ENCODE data around the gene MALT1.

MALT1 gene

DNA sequence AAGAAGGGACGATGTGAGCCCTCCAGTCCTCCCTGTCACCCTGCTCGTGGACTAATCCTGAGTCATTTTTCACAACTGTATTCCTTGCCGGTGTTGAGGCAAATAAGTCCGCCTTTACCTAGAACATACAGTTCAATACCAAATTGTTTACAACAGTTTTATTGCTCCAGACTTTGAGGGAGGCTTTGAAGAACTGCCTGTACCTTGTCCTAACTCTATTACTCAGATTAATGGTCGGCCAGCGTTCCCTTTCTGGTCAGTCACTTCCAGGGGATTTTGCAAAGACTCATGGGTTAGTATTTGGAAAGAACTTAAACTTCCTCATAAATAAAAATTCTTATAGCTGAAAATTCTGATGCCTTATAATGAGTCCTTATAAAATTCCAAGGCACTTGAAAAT lies 108.3 kb downstream of the MALT1 start:
- DNase-seq, result no peak

DNA sequence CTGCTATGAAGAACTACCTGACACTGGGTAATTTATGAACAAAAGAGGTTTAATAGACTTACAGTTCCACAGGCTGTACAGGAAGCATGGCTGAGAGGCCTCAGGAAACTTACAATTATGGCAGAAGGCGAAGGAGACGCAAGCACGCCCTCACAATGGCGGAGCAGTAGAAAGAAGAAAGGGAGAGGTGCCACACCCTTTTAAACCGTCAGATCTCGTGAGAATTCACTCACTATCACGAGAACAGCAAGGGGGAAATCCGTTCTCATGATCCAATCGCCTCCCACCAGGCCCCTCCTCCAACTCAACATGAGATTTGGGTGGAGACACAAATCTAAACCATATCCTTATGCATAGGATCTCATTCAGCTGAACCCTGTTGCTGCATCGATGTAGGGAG lies 108.8 kb downstream of the MALT1 start:
- no peak for DNase-seq

DNA sequence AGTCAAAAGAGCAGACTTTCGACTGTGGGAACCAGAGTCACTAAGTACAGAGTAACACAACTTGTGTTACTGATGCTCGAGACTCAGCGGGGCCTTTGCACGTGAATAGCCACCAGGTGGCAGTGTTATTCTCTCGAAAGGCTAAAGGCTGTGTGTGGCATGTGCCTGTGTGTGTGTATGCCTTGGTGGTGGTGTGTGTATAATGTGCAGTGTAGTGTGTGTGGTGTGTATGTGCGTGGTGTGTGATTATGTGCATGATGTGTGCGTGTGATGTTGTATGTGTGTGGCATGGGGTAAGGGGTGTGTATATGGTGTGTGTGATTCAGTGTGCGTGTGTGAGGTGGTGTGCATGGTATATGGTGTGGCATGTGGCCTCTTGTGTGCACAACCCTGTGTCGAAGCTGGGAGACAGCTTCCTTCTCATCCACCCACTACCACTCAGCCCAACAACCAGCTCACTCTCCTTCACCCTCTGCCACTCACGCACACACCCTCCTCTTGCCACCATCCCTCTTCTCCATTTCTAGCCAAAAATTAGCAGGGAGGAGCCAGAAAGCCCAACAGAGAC lies 110.4 kb downstream of the MALT1 start:
- peak; percentile 65 for DNase-seq

DNA sequence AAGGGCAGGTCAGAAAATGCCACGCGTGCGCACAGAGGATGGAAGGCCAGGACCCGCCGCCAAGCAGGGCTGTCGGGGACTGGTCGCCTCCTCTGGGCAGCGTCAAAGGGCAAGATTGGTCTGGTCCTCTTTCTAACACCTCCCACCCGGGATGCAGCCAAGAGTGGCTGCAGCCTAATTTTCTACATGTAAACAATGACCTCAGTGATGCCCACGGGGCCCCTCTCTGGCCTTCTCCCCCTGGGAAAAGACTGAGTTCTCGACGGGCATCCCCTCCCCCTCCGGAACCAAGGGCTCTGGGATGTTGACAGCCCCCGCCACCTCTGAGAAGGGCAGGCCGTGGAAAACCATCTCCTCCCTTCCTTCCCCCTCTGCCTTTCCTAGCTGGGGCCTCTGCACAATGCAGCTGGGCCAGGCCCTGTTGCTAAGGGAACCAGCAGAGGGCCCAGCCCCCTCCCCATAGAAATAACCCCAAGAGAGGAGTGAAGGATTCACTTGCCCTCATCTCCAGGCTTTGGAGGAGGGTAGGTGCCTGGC lies 113.4 kb downstream of the MALT1 start:
- DNase-seq, result no peak

DNA sequence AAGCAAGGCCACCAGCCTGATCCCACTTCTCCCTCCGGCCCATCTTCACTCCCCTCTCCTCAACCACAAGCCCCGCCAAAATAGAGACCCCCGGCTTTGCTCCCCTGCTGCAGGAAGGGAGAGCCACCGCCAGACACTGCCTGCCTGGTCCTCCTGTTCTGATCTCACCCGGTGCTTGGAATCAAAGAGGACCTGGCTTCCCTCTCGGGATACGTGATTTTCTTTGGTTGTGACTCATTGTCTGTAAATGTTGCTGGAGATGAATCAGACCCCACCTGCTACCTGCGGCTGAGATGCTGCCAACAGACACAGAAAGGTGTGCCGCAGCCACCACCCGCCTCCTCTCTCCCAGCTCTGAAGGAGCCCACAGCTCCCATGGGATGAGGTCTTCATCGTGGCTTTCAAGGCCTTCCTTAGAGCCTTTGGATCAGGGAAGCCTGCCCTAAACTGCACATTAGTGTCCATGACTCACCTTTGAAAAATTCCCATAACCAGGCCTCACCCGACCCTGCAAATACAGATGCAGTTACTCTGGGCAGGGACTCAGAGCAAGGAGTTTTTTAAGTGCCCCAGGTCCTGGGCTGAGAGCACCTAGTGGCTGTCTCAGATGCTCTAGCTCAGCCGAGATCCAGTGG lies 114.0 kb downstream of the MALT1 start:
- DNase-seq, result no peak

DNA sequence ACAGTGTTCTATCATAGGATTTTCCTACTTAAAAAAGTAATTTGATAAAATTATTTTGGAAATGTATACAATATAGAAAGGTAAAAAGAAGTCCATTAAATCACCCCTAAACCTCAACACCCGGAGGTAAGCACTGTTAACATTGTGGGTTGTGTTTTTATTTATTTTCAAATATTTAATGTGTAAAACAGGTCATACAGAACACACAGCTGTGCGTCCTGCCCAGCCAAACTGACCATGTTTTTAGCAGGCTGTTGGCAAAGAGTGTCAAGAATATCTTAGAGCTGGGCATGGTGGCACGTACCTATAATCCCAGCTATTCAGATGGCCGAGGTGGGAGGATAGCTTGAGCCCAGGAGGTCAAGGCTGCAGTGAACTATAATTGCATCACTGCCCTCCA lies 114.6 kb downstream of the MALT1 start:
- DNase-seq, result no peak

DNA sequence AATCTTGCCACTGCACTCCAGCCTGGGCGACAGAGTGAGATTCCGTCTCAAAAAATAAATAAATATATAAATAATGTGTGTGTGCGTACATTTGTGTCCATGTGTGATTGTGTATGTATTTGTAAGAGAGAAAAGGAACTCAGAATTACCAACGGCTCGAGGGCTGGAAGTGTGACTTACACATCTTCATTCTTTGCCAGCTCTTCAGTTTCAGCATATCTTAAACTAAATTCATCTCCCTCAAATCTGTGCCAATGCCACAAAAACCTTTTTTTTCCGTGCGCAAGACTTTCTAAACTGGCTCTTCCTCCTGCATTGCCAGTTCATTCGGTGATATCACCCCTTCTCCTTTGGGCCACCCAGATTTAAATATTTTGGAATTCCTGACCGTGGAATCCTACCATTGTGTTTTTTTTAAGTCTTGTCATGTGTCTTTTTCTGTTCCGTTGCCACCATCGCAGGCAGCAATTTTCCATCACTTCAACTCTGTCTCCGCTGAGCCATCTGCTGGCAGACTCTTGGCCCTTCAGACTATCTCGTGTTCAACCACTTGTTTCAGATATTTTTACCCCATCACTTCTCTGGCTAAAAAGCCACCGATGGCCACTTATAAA lies 116.4 kb downstream of the MALT1 start:
- DNase-seq, result no peak

DNA sequence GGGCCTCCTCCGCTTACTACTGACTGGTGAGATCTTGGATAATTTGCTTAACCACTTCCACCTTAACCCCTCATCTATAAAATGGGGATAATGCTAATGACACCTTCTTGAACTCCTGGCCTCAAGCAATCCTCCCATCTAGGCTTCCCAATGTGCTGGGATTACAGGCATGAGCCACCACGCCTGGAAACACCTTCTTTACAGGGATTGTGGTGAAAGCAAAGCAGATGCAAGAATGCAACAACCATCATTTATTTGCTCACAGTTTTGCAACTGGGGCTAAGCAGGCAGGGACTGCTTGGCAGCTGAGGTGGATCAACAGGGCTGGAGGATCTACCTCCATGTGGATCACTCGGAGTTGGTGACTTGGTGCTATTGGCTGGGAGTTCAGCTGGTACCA lies 117.2 kb downstream of the MALT1 start:
- DNase-seq, result no peak

DNA sequence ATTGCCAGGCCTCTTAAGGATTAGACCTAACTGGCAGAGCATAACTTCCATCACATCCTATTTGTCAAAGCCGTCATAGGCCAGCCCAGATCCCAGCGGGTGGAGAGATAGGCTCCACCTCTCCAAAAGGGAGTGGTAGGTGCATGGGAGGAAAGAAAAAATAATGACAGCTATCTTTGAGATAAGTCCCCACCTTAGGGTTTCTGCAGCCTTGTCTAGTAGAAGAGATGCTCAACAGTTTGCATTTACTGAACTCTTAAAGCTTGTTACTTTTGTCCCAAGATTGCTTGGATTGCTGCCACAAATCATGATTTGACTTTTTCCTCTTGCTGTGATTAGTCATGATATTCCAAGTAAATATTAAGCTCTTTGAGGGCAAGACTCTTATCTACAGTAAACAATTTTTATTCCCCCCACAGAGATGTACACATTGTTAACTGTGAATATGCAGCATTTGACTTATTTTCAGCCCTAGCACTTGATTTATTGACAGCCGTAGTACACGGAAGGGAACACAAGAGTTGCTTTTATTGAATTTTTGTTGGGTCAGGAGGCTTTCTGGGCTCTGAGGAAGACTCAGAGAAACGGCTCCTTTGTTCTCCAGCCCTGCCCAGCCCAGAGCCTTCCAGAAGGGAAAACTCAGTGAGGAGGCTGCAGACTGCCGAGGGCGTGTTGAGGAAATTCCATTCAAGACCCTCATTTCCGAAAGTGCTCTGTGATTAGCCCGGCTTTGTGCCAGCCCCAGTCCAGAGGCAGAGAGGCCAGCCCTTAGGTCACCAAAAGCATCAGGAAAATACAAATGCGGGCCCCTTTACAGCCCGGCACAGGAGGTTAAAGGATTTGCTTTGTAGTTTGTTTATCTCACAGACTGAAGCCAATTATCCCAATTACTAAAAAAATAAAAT lies 118.0 kb downstream of the MALT1 start:
- no peak for DNase-seq

DNA sequence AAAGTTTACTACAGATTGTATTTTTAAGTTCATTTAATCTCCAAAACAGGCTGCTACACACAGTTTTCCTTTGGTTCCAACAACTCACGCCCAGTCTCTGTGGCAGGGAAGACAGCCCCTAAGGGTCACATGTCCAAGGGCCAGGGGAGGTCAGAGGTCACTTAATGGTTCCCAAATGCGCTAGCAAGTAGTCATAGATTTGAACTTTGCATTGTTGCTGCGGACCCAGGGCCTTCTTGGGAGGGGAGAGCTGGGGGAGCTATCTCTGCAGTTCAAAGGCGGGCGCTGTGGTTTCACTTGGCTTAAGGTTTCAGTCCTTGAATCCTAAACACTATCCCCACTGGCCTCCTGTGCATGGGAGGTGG lies 118.6 kb downstream of the MALT1 start:
- DNase-seq, result no peak

DNA sequence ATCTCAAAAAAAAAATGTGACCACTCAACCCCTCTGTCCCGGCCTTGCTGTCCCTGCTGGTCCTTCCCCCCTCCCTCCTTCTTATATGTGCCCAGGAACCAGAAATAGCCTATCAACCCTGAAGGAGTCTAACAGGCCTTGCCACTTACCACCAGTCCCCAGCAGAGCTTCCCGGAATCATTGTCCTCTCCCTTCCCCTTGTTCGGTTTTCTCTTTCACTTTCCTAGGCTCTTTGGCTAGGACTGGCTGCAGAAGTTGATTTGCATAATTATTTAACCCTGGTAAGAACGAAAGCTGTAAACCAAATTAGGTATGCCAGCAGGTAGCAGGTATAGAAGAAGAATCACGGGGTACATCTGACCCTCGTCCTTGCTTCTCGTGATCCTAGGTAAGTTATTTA lies 120.8 kb downstream of the MALT1 start:
- DNase-seq, result no peak

DNA sequence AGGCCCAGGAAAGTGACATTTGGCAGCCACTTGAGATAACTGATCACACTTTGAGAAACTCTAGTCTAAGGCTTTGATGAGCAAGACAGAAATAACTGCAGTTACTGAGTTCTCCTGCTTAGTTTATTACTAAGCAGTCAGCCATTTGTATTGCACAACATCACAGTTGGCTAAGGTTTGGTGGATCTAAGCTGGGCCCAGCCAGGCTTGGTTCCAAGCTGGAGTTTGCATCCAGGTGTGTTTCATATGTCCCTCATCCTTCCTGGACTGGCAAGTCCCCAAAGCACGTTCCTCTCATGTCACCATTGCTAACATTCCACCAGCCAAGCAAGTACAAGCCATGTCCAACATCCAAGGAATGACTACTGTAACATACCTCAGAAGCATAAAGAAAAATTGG lies 122.1 kb downstream of the MALT1 start:
- no peak for DNase-seq

DNA sequence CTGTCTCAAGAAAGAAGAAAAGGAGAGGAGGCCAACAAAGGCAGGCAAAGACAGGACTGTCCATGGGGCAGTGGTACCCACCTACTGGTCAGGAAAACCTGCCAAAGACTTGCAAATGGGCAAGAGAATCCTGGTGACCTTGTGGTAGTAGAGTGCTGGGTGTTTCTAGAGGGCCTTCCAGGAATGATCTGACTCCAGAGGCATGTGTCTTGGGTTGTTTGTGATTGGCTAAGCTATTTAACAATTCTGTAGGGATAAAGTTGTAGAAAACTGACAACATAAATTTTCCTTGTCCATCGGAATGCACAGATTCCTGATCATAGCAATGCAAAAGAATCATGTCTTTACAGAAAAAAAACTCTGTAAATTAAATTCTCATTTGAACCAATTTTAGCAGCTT lies 125.0 kb downstream of the MALT1 start:
- no peak for DNase-seq

DNA sequence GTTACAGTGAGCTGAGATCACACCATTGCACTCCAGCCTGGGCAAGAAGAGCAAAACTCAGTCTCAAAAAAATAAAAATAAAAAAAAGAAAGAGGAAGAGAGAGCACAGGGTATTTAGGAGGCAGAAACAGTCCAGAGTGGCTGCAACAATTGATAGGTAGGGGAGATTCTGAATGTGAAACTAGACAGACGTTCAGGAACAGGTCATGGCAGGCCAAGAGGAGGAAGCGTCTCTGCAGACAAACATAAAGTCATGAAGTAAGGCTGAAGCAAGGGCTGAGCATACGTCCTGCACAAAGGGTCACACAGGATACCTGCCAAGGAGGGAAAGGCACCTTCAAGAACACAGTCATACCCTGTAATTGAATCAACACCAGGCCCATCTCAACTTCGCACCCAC lies 129.3 kb downstream of the MALT1 start:
- DNase-seq, result no peak

DNA sequence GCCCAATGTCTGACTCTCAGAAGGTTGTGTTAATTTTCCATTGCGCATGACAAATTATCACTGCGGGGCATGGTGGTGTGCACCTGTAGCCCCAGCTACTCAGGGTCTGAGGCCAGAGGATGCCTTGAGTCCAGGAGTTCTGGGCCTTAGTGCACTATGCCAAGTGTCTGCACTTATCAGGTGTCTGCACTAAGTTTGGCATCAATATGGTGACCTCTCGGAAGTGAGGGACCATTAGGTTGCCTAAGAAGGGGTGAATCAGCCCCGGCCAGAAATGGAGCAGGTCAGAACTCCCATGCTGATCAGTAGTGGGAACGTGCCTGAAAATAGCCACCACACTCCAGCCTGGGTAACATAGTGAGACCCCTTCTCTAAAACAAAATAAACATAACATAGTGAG lies 131.7 kb downstream of the MALT1 start:
- no peak for DNase-seq

DNA sequence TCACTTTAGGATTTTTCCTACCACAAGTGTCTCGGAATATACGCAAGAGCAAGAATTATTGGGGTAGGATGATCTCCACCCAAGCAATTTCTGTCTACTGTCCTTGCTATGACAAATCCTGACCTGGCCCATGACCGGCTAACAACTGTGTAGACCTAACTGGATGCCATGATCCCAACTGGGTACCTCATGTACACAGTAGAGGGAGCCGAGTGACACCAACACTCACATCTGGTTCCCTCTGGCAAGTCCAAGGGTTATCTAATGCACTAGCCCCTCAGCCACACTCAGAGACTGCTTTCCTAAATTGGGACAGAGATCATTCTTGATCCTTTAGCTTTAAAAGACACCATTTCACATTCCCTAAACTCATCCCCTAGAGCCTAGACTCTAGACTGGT lies 132.7 kb downstream of the MALT1 start:
- DNase-seq, result no peak

Measured in activated CD4-positive, alpha-beta T cell treated with anti-CD3 and anti-CD28 coated beads, Interleukin-2, amount 50 U/mL, for 1 hour (primary cell).